ENCODE results near the gene MARCKS. TPM values are rescaled to one million over a fixed set of nuclear protein-coding genes. Genes with fewer than 3 reads are reported as not detected.
A peak's percentile ranks its signal among the peaks of the same experiment; 100 is the strongest.

MARCKS gene
- polyA plus RNA-seq, 2 of the 4 experiments (the other 2 are of a cell fraction): 21.2 to 39.4 TPM

GRCh38 chr6:113875470-113875869 lies 18.3 kb downstream of the MARCKS start:
- 69% methylated on average over 2 of the region's 2 CpGs for WGBS (ENCODE audit: missing lambda C conversion rate)
- ATAC-seq (no peak), FAIRE-seq (no peak), DNase-seq (ENCODE audit: low read depth in 1 of 2, low spot score in 1 of 2) (no peak)
- Histone ChIP-seq H3K4me3 (no peak overlapping the region), H3K27ac (0 out of 6 replicates have a peak overlapping the region, but pooled peaks of 1 of the 2 experiments have one; percentile 11), H3K4me1 (peaks cover 25% of the 10 kb centered on the region; the same call in 2 of the 3 replicates), H3K9me3 (no peaks in the 10 kb centered on the region), H3K4me2 (no peak overlapping the region)
- POLR2A ChIA-PET: no interaction called here
- no peak for TF ChIP-seq ZFP36 (IDR thresholded peaks at IDR 0.05; ENCODE audit: borderline replicate concordance, partially characterized antibody)
- no peak for TF ChIP-seq NPAS2 (CRISPR knock-in tag; IDR thresholded peaks at IDR 0.05; ENCODE audit: borderline replicate concordance)
- no peak for TF ChIP-seq HOXA7 (CRISPR knock-in tag; IDR thresholded peaks at IDR 0.05)
- CTCF ChIA-PET: no interaction called here

- no peak overlapping the region for H3K4me2 ChIP-seq
- no peak for FAIRE-seq
- ChIA-PET CTCF (no interaction called here), POLR2A (no interaction called here)
- peak in 1 of 2 experiments; percentile 13 for DNase-seq (ENCODE audit: low read depth in 1 of 2, low spot score in 1 of 2)
- ATAC-seq: no peak
- no peaks in the 10 kb centered on the region for H3K9me3 ChIP-seq
- no peak overlapping the region for H3K27ac ChIP-seq
- H3K4me1 ChIP-seq: peaks cover 25% of the 10 kb centered on the region; the same call in 2 of the 3 replicates
- WGBS (ENCODE audit: missing lambda C conversion rate): 63% methylated on average over 1 of the region's 1 CpG
- TF ChIP-seq ZFP36 (IDR thresholded peaks at IDR 0.05; ENCODE audit: borderline replicate concordance, partially characterized antibody) (no peak), E2F6 (IDR thresholded peaks at IDR 0.05; ENCODE audit: borderline replicate concordance, low read depth) (no peak), POLR2A (IDR thresholded peaks at IDR 0.05; ENCODE audit: low read length) (no peak), HEYL (CRISPR knock-in tag; IDR thresholded peaks at IDR 0.05) (no peak), CBX8 (IDR thresholded peaks at IDR 0.05) (no peak), HMGXB4 (CRISPR knock-in tag; IDR thresholded peaks at IDR 0.05; ENCODE audit: borderline replicate concordance) (no peak), POLR2AphosphoS2 (conservative IDR thresholded peaks at IDR 0.05; ENCODE audit: low read length) (no peak)
- H3K4me3 ChIP-seq: no peak overlapping the region
These were observed 19.6 kb downstream of the MARCKS start for GRCh38 chr6:113876695-113877094.

GRCh38 chr6:113879186-113880096 lies 22.3 kb downstream of the MARCKS start:
- no peak for FAIRE-seq
- Histone ChIP-seq H3K9me3 (no peaks in the 10 kb centered on the region), H3K27ac (peak overlapping the region; percentile 39 to 48; a peak in 3 of 6 replicates), H3K4me1 (peaks cover 30% of the 10 kb centered on the region; the same call in 2 of the 3 replicates), H3K4me2 (peak overlapping the region; percentile 61), H3K4me3 (no peak overlapping the region)
- DNase-seq (ENCODE audit: low read depth in 1 of 2, low spot score in 1 of 2): peak; percentile 48 to 73
- peak; percentile 99 for ATAC-seq
- ChIA-PET CTCF (interaction anchor here (0.5 to 2.0 kb wide), 16 partner anchors 10 to 1699 kb away, joined by 3 to 13 read pairs (median 3); no protein-coding TSS in a partner anchor), POLR2A (no interaction called here)
- WGBS (ENCODE audit: missing lambda C conversion rate): 16% methylated on average over 6 of the region's 6 CpGs
- TF ChIP-seq HMGXB4 (CRISPR knock-in tag; IDR thresholded peaks at IDR 0.05; ENCODE audit: borderline replicate concordance): no peak
- no peak for TF ChIP-seq GATA3 (IDR thresholded peaks at IDR 0.05; ENCODE audit: borderline replicate concordance)
- TF ChIP-seq CBX2 (IDR thresholded peaks at IDR 0.05; ENCODE audit: borderline replicate concordance, low read depth): no peak
- TF ChIP-seq ATOH8 (CRISPR knock-in tag; IDR thresholded peaks at IDR 0.05; ENCODE audit: low read depth): no peak
- no peak for TF ChIP-seq PBX3 (IDR thresholded peaks at IDR 0.05)
- no peak for TF ChIP-seq CBX8 (IDR thresholded peaks at IDR 0.05)
- no peak for TF ChIP-seq HOXB13 (CRISPR knock-in tag; IDR thresholded peaks at IDR 0.05; ENCODE audit: low read depth)
- no peak for TF ChIP-seq FOSL2 (IDR thresholded peaks at IDR 0.05)
- no peak for TF ChIP-seq FOSL2 (CRISPR knock-in tag; IDR thresholded peaks at IDR 0.05)
- TF ChIP-seq HOXA7 (CRISPR knock-in tag; IDR thresholded peaks at IDR 0.05): no peak
- TF ChIP-seq CTCF (IDR thresholded peaks at IDR 0.05): peak; percentile 69
- TF ChIP-seq FOSB (CRISPR knock-in tag; IDR thresholded peaks at IDR 0.05): no peak
- TF ChIP-seq SMC3 (IDR thresholded peaks at IDR 0.05): peak; percentile 73
- no peak for TF ChIP-seq JUN (IDR thresholded peaks at IDR 0.05)
- TF ChIP-seq ZFP36 (IDR thresholded peaks at IDR 0.05; ENCODE audit: borderline replicate concordance, partially characterized antibody): no peak
- no peak for TF ChIP-seq BCL3 (IDR thresholded peaks at IDR 0.05)
- no peak for TF ChIP-seq ZC3H11A (IDR thresholded peaks at IDR 0.05)

Data from A549 (cell line).